ENCODE results near the gene SEC14L5.

GRCh38 chr16:4926928-4927327 is 31.2 kb upstream of the SEC14L5 start:
- TF ChIP-seq CTCF (IDR thresholded peaks at IDR 0.05; ENCODE audit: low read depth, low read length, poor library complexity, severe bottlenecking) = no peak
- TF ChIP-seq EZH2phosphoT487 (IDR thresholded peaks at IDR 0.05; ENCODE audit: borderline replicate concordance, low read length) = no peak

All from DOHH2 (cell line).